GM19035 (cell line): ENCODE measurements around the gene PAXX.

ENCODE experiments used
- ATAC-seq: cut with Tn5 transposase; IDR thresholded peaks from one replicate; pipeline ENCODE4 v1.9.1; 2021; ENCODE audit not compliant: unreplicated experiment

The PAXX gene

GRCh38 chr9:136991993-136992818, at the start of gene PAXX:
PAXX (plus strand) TSS chr9:136992422; CDS start chr9:136992444, 22 bp downstream.
- peak; percentile 82 for ATAC-seq

DNA sequence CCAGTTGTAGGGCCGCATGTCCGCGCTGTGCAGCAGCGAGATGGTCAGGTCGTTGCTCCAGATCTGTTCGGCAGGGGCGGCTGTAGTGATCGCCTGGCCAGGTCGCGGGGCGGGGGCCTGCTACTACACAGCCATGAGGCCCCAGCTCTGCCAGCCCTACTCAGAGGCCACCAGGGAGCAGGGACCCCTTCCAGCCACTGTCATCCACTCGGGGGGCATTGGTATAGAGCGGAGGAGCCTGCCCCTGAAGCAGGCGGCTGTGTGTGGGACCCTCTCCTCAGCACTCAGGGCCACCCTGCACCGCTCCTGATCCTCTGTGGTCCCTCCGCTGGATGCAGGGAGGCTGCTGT, 49.4 kb upstream of the PAXX start:
- no peak for ATAC-seq

- peak; percentile 15 for ATAC-seq
These were observed 48.7 kb upstream of the PAXX start for GRCh38 chr9:136943291-136944211.

DNA sequence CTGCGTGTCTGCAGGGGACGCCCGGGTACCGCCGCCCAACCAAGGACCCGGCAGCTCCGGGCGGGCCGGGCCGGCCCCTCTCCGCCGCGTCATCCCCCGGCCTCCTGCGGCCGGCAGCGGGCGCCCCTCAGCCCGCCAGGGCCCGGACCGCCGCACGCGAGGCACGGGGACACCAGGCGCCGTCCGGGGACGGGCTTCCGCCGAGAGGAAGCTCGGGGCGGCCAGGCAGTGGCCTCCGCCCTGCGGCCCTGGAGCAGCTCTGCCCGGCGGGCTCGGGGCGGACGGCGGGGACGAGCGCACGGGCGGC, 48.1 kb upstream of the PAXX start:
- no peak for ATAC-seq

DNA sequence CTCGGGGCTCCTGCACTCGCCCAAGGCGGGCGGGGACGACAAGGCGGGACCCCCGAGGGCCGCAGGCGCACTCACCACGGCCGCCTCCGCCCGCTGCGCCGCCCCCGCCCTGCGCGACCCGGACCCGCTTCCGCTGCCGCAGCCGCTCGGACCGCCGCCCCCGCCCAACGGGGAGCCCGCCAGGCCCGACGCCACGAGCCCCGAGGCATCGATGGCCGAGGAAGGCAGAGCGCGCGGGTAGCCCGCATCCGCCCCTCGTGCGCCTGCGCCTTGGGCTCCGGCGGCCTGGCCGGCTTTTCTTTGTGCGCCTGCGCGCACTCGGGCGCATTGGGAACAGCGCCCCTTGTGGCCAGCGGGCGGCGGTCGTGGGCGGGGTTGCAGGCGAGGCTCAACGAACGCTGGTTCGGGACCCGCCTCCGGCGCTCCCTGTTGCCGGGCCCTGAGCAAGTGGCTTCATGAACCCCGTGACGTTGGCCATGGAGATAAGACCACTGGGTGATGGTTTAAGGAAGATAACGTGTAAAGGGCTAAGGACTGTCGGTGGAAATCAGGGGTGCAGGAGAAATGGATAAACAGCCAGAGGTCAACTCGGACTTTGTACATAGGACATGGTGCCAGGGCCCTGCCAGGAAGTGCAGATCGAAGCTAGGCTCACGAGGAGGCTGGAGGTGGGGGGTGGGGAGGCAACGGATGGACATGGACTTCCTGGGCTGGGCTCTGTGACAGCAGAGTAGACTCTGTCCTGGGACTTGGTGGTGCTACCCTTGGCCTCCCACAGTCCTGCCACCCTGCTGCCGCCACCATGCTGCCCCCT, 47.5 kb upstream of the PAXX start, which contains the start of the genes C8G and FBXW5:
Gene C8G (plus strand): TSS at position 725 of the 814 bp plus-strand sequence. CDS start 78 bp downstream, at position 803.
Gene FBXW5 (minus strand): TSS at position 220 of the 814 bp plus-strand sequence. CDS start 655 bp downstream, outside the sequence.
- peak; percentile 88 for ATAC-seq

DNA sequence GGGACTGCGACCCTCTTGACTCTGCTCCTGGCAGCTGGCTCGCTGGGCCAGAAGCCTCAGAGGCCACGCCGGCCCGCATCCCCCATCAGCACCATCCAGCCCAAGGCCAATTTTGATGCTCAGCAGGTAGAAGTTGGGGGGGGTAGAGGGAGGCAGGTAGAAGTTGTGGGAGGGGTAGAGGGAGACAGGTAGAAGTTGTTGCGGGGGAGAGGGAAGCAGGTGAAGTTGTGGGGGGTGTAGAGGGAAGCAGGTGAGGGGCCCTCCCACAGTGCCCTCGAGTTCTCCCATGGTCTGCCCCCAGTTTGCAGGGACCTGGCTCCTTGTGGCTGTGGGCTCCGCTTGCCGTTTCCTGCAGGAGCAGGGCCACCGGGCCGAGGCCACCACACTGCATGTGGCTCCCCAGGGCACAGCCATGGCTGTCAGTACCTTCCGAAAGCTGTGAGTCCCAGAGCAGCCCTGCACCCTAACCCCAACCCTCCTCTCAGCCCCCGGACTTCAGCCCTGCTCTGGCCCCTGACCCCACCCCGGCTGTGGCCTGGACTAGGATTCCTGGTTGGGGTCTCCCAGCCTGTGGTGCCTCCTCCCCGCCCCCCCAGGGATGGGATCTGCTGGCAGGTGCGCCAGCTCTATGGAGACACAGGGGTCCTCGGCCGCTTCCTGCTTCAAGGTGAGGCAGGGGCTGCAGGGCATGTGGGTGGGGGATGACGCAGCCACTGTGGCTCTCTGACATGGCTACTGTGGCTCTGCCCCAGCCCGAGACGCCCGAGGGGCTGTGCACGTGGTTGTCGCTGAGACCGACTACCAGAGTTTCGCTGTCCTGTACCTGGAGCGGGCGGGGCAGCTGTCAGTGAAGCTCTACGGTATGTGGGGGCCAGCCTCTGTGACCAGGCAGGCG, 46.6 kb upstream of the PAXX start:
- no peak for ATAC-seq

- no peak for ATAC-seq
These were observed 45.8 kb upstream of the PAXX start for GRCh38 chr9:136946228-136947027.

DNA sequence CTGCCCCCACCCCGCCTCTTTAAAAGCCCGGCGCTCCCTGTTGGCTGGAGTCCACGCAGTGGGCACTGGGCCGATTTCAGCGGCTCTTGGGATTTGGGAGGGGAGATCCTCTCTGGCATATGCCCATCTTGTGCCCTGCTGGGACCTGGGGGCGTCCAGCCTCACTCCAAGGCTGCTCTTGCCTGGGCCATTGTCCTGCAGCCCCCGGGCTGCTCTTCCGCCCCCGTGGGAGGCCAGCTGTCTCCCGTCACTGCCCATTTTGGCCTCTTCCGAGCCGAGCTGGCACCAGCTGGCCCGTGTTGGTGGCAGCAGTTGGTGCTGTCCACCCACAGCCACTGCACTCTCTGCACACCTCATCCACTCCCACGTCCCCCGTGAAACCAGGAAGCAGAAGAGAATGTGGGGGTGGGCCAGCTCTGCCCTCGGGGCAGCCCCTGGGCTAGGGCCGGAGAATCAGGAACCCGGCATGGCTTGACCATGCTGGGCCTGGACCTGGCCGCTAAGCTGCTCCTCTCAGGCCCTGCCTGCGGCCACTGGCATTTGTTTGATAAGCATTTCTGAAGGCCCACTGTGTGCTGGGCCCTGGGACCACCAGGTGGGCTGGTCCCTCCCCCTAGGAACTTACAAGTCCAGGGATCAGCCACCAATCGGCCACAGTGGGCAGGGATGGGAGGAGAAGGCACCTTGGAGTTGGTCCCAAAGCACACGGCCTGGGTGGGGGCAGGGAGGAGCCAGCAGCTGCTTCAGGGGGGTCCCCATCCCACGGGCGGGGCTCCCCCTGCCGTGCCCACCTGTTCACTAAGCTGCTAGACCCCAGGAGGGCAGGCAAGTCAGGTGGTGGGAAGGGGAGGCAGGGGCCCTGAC, 45.0 kb upstream of the PAXX start:
- no peak for ATAC-seq

DNA sequence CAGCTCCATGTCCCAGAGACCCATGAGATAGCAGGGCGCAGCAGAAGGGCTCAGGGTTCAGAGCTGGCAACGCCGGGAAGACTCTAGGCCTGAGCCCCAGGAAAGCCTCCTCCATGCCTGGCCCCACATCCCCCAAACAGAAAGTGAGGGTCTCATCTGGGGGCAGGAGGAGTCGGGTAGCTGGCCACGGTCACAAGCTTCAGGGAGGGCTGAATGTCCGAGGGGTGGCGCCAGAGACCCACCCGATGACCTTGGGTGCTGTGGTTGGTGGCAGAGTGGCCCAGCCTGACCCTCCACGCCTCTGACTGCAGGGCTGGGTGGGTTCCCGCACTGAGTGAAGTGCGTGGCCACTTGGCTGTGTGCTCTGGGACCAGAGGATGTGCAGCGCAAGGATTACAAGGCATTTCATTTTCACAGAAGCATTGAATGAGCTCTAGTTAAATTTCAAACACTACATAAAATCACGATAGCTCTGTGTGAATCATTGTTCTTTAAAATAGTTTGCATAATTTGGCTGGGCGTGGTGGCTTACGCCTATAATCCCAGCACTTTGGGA, 44.2 kb upstream of the PAXX start:
- ATAC-seq: no peak

- no peak for ATAC-seq
These were observed 42.9 kb upstream of the PAXX start for GRCh38 chr9:136949239-136949816.

DNA sequence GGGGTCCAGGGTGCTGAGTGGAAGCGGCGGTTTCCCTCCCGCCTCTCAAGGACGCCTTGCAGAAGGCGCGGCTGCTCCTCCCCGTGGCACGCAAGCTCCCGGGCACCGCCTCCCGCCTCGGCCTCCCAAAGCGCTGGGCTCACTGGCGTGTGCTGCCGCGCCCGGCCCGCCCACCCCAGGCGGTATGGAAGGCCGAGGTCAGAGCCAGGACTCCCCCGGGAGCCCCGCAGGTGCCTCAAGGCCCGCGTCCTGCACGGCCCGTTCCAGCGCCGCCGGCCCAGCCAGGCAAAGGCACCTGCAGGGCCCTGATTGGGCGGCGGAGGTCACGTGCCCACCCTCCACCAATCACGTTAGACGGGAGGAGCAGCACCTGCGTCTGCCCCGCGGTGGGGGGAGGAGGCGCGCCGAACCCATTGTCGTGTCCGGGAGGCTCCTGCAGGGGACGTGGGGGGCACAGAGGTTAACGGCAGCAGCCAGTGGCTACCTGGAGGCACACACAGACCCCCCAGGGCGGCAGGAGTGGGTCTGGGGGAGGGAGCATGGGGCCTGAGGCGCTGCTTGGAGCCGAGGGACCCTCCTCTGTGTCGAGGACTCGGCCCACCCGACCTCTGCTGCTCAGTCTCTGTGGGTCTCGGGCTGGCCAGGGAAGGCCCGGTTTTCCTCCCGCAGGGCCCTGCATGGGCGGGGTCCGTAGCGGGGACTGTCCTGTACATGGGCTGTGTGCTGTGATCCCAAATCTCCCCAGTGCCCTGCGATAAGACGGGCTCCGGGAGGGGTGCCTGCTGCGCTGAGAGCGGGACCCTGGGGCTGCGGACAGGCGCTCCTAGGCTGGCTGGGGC, 42.2 kb upstream of the PAXX start:
- peak; percentile 80 for ATAC-seq

GRCh38 chr9:136950656-136951276, 41.5 kb upstream of the PAXX start:
- ATAC-seq: no peak

DNA sequence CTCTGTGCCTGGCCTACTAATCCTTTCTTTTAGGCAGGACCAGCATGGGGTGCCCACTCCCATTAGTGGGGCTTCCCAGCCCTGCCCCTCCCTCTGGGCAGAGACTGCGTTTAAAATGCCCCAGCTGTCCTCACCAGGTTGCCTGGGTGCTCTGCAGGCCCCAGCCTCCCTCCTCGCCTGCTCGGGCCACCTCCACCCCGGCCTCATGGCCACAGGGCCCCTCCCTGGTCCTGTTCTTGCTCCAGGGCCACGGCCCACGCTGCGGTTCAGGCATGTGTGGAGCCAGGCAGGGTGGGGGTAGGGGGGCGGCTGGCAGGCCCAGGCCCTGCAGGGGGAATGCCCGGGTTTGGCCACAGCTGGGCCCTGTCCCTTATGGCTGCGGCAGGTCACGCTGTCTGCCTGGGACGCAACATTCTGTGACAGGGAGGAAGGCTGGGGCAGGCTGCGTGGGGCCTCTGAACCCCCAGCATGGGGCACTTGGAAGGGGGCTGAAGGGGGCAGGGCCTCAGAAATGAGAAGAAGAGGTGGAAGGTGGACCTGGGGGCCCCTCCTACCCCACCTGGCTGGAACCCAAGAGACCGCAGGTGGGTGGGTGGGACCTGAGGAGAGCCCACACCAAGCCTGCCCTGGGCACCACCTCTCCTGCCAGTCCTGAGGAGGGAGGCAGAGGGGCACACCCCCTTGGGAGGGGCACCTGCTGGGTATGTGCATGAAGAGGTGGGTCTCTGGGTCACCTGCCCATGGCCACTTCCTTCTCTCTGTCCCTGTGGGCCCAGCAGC, 40.5 kb upstream of the PAXX start, which contains the start of gene LCN12:
Gene LCN12 (plus strand): TSS at position 733 of the 780 bp plus-strand sequence. CDS start 55 bp downstream, outside the sequence.
- ATAC-seq: no peak

DNA sequence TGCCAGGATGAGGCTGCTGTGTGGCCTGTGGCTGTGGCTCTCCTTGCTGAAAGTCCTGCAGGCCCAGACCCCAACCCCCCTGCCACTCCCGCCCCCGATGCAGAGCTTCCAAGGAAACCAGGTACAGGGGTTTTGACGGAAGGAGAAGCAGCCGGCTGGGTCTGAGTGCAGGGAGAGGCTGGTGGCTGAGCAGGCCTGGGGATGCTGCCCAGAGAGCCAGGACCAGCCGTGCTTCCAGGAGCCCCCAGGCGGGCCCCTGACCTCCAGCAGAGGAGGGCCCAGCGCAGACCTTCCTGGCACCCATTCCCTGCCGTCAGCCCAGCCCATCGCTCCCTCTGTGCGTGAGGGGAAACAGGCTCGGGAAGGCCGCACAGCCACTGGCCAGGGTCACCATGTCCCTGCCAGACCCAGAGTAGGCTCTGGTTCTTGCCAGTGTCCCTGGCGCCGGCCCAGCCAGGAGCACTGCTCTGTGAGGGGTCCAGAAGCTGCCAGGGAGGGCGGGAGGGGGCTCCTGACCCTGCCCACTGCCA, 39.8 kb upstream of the PAXX start:
- no peak for ATAC-seq
